OCI-LY1 (cell line): ENCODE measurements around the gene CD83.

Experiments
- H2AFZ ChIP-seq: fragments of 200-600 bp; sonication (generic), shearing (Covaris generic); 2 replicates; pipeline ENCODE4 v1.6.0; 2014; ENCODE audit warnings: antibody characterized with exemption, mild to moderate bottlenecking, low read length
- H3F3A ChIP-seq: fragments of 200-600 bp; sonication (generic), shearing (Covaris generic); 2 replicates; pipeline ENCODE4 v1.6.0; 2014; ENCODE audit warnings: mild to moderate bottlenecking, antibody characterized with exemption, low read length, moderate library complexity; ENCODE audit not compliant: insufficient read depth
- H3K27ac ChIP-seq: fragments of 200-600 bp; sonication (generic); 2 replicates; pipeline ENCODE4 v1.5.1; 2014; ENCODE audit warnings: low read length, mixed run types, mild to moderate bottlenecking, low read depth; ENCODE audit not compliant: poor library complexity, severe bottlenecking
- H3K27me3 ChIP-seq: fragments of 200-600 bp; sonication (generic); 2 replicates; pipeline ENCODE4 v1.6.0; 2014; ENCODE audit warnings: antibody characterized with exemption, mild to moderate bottlenecking, low read length, moderate library complexity; ENCODE audit not compliant: insufficient read depth
- H3K36me3 ChIP-seq: fragments of 200-600 bp; sonication (generic); 2 replicates; pipeline ENCODE4 v1.6.1; 2014; ENCODE audit warnings: mild to moderate bottlenecking, antibody characterized with exemption, low read length, moderate library complexity, mixed read lengths; ENCODE audit not compliant: insufficient read depth
- H3K4me1 ChIP-seq: fragments of 200-600 bp; sonication (generic); 2 replicates; pipeline ENCODE4 v1.5.1; 2014; ENCODE audit warnings: mild to moderate bottlenecking, low read length, moderate library complexity; ENCODE audit not compliant: insufficient read depth, severe bottlenecking
- H3K4me2 ChIP-seq: fragments of 200-600 bp; sonication (generic), shearing (Covaris generic); 2 replicates; pipeline ENCODE4 v1.6.1; 2014; ENCODE audit warnings: low read length
- H3K4me3 ChIP-seq: fragments of 200-600 bp; sonication (generic); 2 replicates; pipeline ENCODE4 v1.5.1; 2014; ENCODE audit warnings: low read length, low read depth, mild to moderate bottlenecking, mixed read lengths; ENCODE audit not compliant: poor library complexity, severe bottlenecking
- H3K79me2 ChIP-seq: fragments of 200-600 bp; shearing (Covaris generic); 2 replicates; pipeline ENCODE4 v1.6.1; 2016; ENCODE audit warnings: mixed run types, low read length, mixed read lengths; ENCODE audit not compliant: insufficient read depth
- H3K9ac ChIP-seq: fragments of 200-600 bp; sonication (generic), shearing (Covaris generic); 2 replicates; pipeline ENCODE4 v1.6.1; 2014; ENCODE audit warnings: mild to moderate bottlenecking, low read length, mixed read lengths
- H3K9me2 ChIP-seq: fragments of 200-600 bp; sonication (generic), shearing (Covaris generic); 2 replicates; pipeline ENCODE4 v1.6.1; 2014; ENCODE audit warnings: low read depth, mild to moderate bottlenecking, low read length, mixed read lengths
- H3K9me3 ChIP-seq: fragments of 200-600 bp; shearing (Covaris generic); 2 replicates; pipeline ENCODE4 v1.6.1; 2014; ENCODE audit warnings: low read length, mixed read lengths
- H4K20me1 ChIP-seq: fragments of 200-600 bp; sonication (generic), shearing (Covaris generic); 2 replicates; pipeline ENCODE4 v1.6.0; 2016; ENCODE audit warnings: mild to moderate bottlenecking, low read length; ENCODE audit not compliant: insufficient read depth
- CTCF ChIP-seq: fragments of 200-600 bp; sonication (generic), shearing (Covaris generic); IDR thresholded peaks from 2 replicates; pipeline ENCODE4 v1.5.1; 2017; ENCODE audit warnings: mild to moderate bottlenecking, antibody characterized with exemption, low read length, moderate library complexity, mixed read lengths
- EZH2 ChIP-seq: fragments of 200-600 bp; sonication (generic), shearing (Covaris generic); IDR thresholded peaks from 2 replicates; pipeline ENCODE4 v1.8.0; 2017; ENCODE audit warnings: borderline replicate concordance, mixed run types, mild to moderate bottlenecking, antibody characterized with exemption, low read length, moderate library complexity, mixed read lengths

The CD83 gene

GRCh38 chr6:14129575-14129974, 12.0 kb downstream of the CD83 start:
- Histone ChIP-seq H3F3A (no peaks in the 10 kb centered on the region), H2AFZ (no peak overlapping the region), H3K9me2 (no peaks in the 10 kb centered on the region), H3K36me3 (peaks cover 54% of the 10 kb centered on the region), H4K20me1 (no peaks in the 10 kb centered on the region), H3K79me2 (peaks cover 13% of the 10 kb centered on the region; the same call in 1 of the 2 replicates), H3K27ac (no peak overlapping the region), H3K9ac (no peak overlapping the region), H3K27me3 (no peaks in the 10 kb centered on the region), H3K4me1 (peaks cover 19% of the 10 kb centered on the region), H3K4me2 (no peak overlapping the region; the same call in 1 of the 2 replicates), H3K9me3 (no peaks in the 10 kb centered on the region), H3K4me3 (no peak overlapping the region)
- TF ChIP-seq CTCF (peak; percentile 58), EZH2 (no peak)

- Histone ChIP-seq H3F3A (no peaks in the 10 kb centered on the region), H2AFZ (no peak overlapping the region), H3K36me3 (peaks cover 54% of the 10 kb centered on the region)
These were observed 13.0 kb downstream of the CD83 start for GRCh38 chr6:14130435-14131075.

GRCh38 chr6:14131579-14131978, 14.0 kb downstream of the CD83 start:
- TF ChIP-seq CTCF (no peak), EZH2 (no peak)
- Histone ChIP-seq H2AFZ (no peak overlapping the region), H3F3A (no peaks in the 10 kb centered on the region), H3K4me1 (peaks cover 19% of the 10 kb centered on the region), H3K4me2 (no peak overlapping the region), H4K20me1 (no peaks in the 10 kb centered on the region), H3K9me2 (no peaks in the 10 kb centered on the region), H3K9ac (no peak overlapping the region), H3K36me3 (peaks cover 63% of the 10 kb centered on the region), H3K27ac (no peak overlapping the region), H3K27me3 (no peaks in the 10 kb centered on the region), H3K9me3 (no peaks in the 10 kb centered on the region), H3K4me3 (no peak overlapping the region), H3K79me2 (peaks cover 13% of the 10 kb centered on the region; the same call in 1 of the 2 replicates)

More at GRCh38 chr6:14130435-14131075, 13.0 kb downstream of the CD83 start:
- no peak overlapping the region for H3K9ac ChIP-seq
- TF ChIP-seq CTCF (no peak), EZH2 (no peak)
- no peak overlapping the region for H3K4me2 ChIP-seq
- H3K79me2 ChIP-seq, result peaks cover 13% of the 10 kb centered on the region; the same call in 1 of the 2 replicates
- H3K9me3 ChIP-seq, result no peaks in the 10 kb centered on the region
- H4K20me1 ChIP-seq, result no peaks in the 10 kb centered on the region
- H3K4me3 ChIP-seq, result no peak overlapping the region
- no peak overlapping the region for H3K27ac ChIP-seq
- no peaks in the 10 kb centered on the region for H3K9me2 ChIP-seq
- no peaks in the 10 kb centered on the region for H3K27me3 ChIP-seq
- peaks cover 19% of the 10 kb centered on the region for H3K4me1 ChIP-seq
